MCF 10A (cell line): ENCODE data around the gene OR2H2. TPM values are rescaled to one million over a fixed set of nuclear protein-coding genes. Genes with fewer than 3 reads are reported as not detected.

ENCODE experiments used
- BruUV-seq: library from RNA; stranded (reverse); fragments of 400-500 nt; replicated peaks from 2 replicates; lab custom pipeline; 2021; lab: Mats Ljungman, UMichigan
- CTCF ChIA-PET: fragments of 300-600 bp; sonication (Branson Sonifier 250); formaldehyde crosslinking; extraction: SDS; loops from one replicate; lab custom pipeline; 2021; ENCODE audit warnings: antibody characterized with exemption, inconsistent platforms; lab: Yijun Ruan, JAX
- POLR2A ChIA-PET: fragments of 300-600, 350-650 bp; sonication (Branson Sonifier 250); formaldehyde crosslinking; extraction: SDS; loops from one replicate; lab custom pipeline; 2020; ENCODE audit warnings: antibody characterized with exemption, inconsistent platforms; lab: Yijun Ruan, JAX
- DNase-seq: peaks from one replicate; pipeline ENCODE4 v3.0.0-alpha.2; 2018; ENCODE audit not compliant: unreplicated experiment
- H3K27ac Mint-ChIP-seq: one replicate; pipeline ENCODE4 v1.8.0; 2022; ENCODE audit warnings: mild to moderate bottlenecking, low read depth, mixed read lengths; ENCODE audit not compliant: unreplicated experiment
- H3K27me3 Mint-ChIP-seq: one replicate; pipeline ENCODE4 v1.8.0; 2022; ENCODE audit warnings: mixed read lengths; ENCODE audit not compliant: insufficient read depth, unreplicated experiment
- H3K36me3 Mint-ChIP-seq: one replicate; pipeline ENCODE4 v1.8.0; 2022; ENCODE audit warnings: mild to moderate bottlenecking, moderate library complexity, mixed read lengths; ENCODE audit not compliant: insufficient read depth, unreplicated experiment
- H3K4me1 Mint-ChIP-seq: one replicate; pipeline ENCODE4 v1.8.0; 2022; ENCODE audit warnings: mixed read lengths; ENCODE audit not compliant: insufficient read depth, unreplicated experiment
- H3K4me3 Mint-ChIP-seq: one replicate; pipeline ENCODE4 v1.8.0; 2022; ENCODE audit warnings: mild to moderate bottlenecking, moderate library complexity, mixed read lengths; ENCODE audit not compliant: unreplicated experiment
- H3K9me3 Mint-ChIP-seq: one replicate; pipeline ENCODE4 v1.8.0; 2022; ENCODE audit warnings: mixed read lengths; ENCODE audit not compliant: unreplicated experiment
- CTCF ChIP-seq: fragments of 200-600 bp; IDR thresholded peaks from one replicate; pipeline ENCODE4 v1.8.0; 2022; ENCODE audit warnings: antibody characterized with exemption, mild to moderate bottlenecking; ENCODE audit not compliant: unreplicated experiment
- intact Hi-C: fragments of 100-400 bp; cut with micrococcal nuclease; formaldehyde crosslinking; loops from 2 replicates; pipeline ENCODE4 v1.14.1; 2022
- total RNA-seq: library from RNA; stranded (reverse); gene quantifications from 2 replicates; pipeline ENCODE4 v1.2.3, GENCODE V29; 2022

OR2H2 gene
- total RNA-seq, 1 experiment from 2014 or later = not detected

GRCh38 chr6:29631860-29632731 is 47.2 kb downstream of the OR2H2 start:
- Mint-ChIP-seq H3K4me1 (peaks cover 33% of the 10 kb centered on the region), H3K9me3 (no peaks in the 10 kb centered on the region), H3K27ac (no peak overlapping the region), H3K36me3 (peaks cover 8% of the 10 kb centered on the region), H3K4me3 (peak overlapping the region; percentile 75), H3K27me3 (no peaks in the 10 kb centered on the region)
- no TSS peak for BruUV-seq
- no peak for TF ChIP-seq CTCF
- intact Hi-C loops = no loop called here
- ChIA-PET CTCF (interaction anchor here (1.9 to 2.2 kb wide), 3 partner anchors 16 to 21 kb away, joined by 8 to 14 read pairs (median 12); no protein-coding TSS in a partner anchor), POLR2A (interaction anchor here (0.6 to 3.5 kb wide), 4 partner anchors 10 to 924 kb away, joined by 4 to 13 read pairs (median 5); no protein-coding TSS in a partner anchor)
- peak; percentile 41 for DNase-seq

GRCh38 chr6:29632789-29633533 is 48.0 kb downstream of the OR2H2 start, which contains the start of gene GABBR1:
Gene GABBR1, minus strand, starts transcription at chr6:29633183. Its CDS starts 798 bp downstream, at chr6:29632385.
- BruUV-seq = no TSS peak
- DNase-seq = peak; percentile 89
- Mint-ChIP-seq H3K36me3 (peaks cover 8% of the 10 kb centered on the region), H3K9me3 (no peaks in the 10 kb centered on the region), H3K27ac (peak within 1 kb of the TSS; percentile 2), H3K27me3 (no peaks in the 10 kb centered on the region), H3K4me1 (peaks cover 33% of the 10 kb centered on the region), H3K4me3 (peak within 1 kb of the TSS; percentile 75)
- ChIA-PET POLR2A (interaction anchor here (0.5 to 3.5 kb wide), 6 partner anchors 9 to 925 kb away, joined by 3 to 13 read pairs (median 4); no protein-coding TSS in a partner anchor), CTCF (interaction anchor here (0.7 to 2.2 kb wide), 4 partner anchors 15 to 319 kb away, joined by 5 to 14 read pairs (median 10); no protein-coding TSS in a partner anchor)
- intact Hi-C loops = no loop called here
- TF ChIP-seq CTCF = no peak

- Mint-ChIP-seq H3K27me3 (no peaks in the 10 kb centered on the region), H3K27ac (no peak overlapping the region), H3K4me1 (peaks cover 28% of the 10 kb centered on the region), H3K36me3 (peaks cover 8% of the 10 kb centered on the region), H3K9me3 (no peaks in the 10 kb centered on the region), H3K4me3 (peak overlapping the region; percentile 75)
- POLR2A ChIA-PET = interaction anchor here (0.5 to 3.5 kb wide), 5 partner anchors 9 to 796 kb away, joined by 3 to 13 read pairs (median 3); no protein-coding TSS in a partner anchor
- no TSS peak for BruUV-seq
- CTCF ChIA-PET = interaction anchor here (0.7 to 2.2 kb wide), 5 partner anchors 12 to 318 kb away, joined by 3 to 14 read pairs (median 8); no protein-coding TSS in a partner anchor
- DNase-seq = no peak
- TF ChIP-seq CTCF = no peak
- intact Hi-C loops = no loop called here
Observed at GRCh38 chr6:29633534-29633905, 48.6 kb downstream of the OR2H2 start.
